K562 (cell line): ENCODE data around the gene CDC42EP3. TPM values are rescaled to one million over a fixed set of nuclear protein-coding genes. Genes with fewer than 3 reads are reported as not detected.

Experiments used
- BRD9 ChIP-seq: fragments of 450-650 bp; IDR thresholded peaks from 2 replicates; pipeline ENCODE4 v1.6.1; 2018; ENCODE audit warnings: low read depth; ENCODE audit not compliant: partially characterized antibody
- ZNF644 ChIP-seq: fragments of 200-800 bp; sonication (Bioruptor generic); IDR thresholded peaks from 2 replicates; pipeline ENCODE4 v1.6.1; 2016; ENCODE audit warnings: low read depth, missing genetic modification characterization, missing compliant biosample characterization
- ZNF668 ChIP-seq: fragments of 250-450 bp; sonication (Bioruptor Pico); IDR thresholded peaks from 2 replicates; pipeline ENCODE4 v1.8.0; 2022; ENCODE audit warnings: mild to moderate bottlenecking, inconsistent platforms
- polyA plus RNA-seq, 8 experiments: library from polyadenylated mRNA; depleted of rRNA in 4 of 8; stranded (reverse) in 5 of 8; unstranded in 3 of 8; fragments of >200 nt; fragmentation: Nextera tagmentation in 2 of 8; fragmentation: Illumina TruSeq in 1 of 8; extraction: Ambion mirVana in 2 of 8; extraction: Trizol in 1 of 8; gene quantifications; 2 replicates each; pipeline versions ENCODE4 v1.2.1 to v1.2.3, GENCODE V29; 2011 to 2014; ENCODE audit warnings: inconsistent platforms in 1 of 8, missing spikeins in 1 of 8
- total RNA-seq, 7 experiments: library from RNA; depleted of rRNA in 6 of 7; stranded (reverse); fragments of >200 nt in 6 of 7; fragmentation: Illumina TruSeq in 2 of 7; extraction: Trizol in 2 of 7; gene quantifications; 2 replicates each; pipeline versions ENCODE4 v1.2.1 to v1.2.3, GENCODE V29; 2011 to 2021; ENCODE audit warnings: low replicate concordance in 1 of 7
- TF ChIP-seq, protein P1 (sequence below): sonication (generic); formaldehyde crosslinking; IDR thresholded peaks from 2 replicates; pipeline ENCODE4 v1.9.0; 2022; ENCODE audit warnings: mild to moderate bottlenecking, missing genetic modification reagents
- TF ChIP-seq, protein P2 (sequence below): fragments of 250-450 bp; sonication (Bioruptor Pico); IDR thresholded peaks from 2 replicates; pipeline ENCODE4 v1.5.1; 2021; ENCODE audit warnings: mild to moderate bottlenecking
- TF ChIP-seq, protein P3 (sequence below): IDR thresholded peaks from 3 replicates; pipeline ENCODE4 v1.6.1; 2011; ENCODE audit warnings: borderline replicate concordance, mild to moderate bottlenecking, moderate library complexity; ENCODE audit not compliant: insufficient read length; ENCODE audit errors: extremely low read depth

Gene CDC42EP3
- total and polyA plus RNA-seq, 9 of the 15 experiments (the other 6 are each of a cell fraction or from before 2014, with no cell fraction given), result 0.72 to 6.4 (median 2.0) TPM

DNA sequence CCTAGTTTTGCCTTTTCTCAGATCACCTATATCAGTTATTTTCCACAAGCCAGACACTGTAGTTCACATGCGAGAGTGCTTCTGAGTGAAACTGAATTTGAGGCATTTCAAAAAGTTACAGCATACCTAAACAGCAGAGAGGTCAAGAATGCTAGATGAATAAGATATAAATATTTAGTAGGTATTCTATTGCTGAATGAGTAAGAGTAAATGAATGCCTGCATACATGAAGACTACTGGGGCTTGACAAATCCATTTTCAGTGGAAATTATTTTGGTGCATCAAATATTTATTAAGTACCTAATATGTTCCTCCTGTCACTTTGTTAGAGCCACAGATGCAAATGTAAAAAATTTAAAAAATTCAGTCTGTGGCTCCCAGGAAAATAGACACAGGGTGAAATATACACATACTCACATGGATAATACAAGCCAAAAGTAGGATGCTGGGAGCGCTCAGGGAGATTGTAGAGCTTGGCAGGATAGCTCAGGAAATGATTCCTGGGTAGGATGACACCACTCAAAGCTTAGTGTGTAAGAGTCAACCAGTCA is 27.6 kb upstream of the CDC42EP3 start (continued):
- TF ChIP-seq, protein P1, sequence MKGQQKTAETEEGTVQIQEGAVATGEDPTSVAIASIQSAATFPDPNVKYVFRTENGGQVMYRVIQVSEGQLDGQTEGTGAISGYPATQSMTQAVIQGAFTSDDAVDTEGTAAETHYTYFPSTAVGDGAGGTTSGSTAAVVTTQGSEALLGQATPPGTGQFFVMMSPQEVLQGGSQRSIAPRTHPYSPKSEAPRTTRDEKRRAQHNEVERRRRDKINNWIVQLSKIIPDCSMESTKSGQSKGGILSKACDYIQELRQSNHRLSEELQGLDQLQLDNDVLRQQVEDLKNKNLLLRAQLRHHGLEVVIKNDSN (CRISPR knock-in tag), result no peak
- no peak for TF ChIP-seq BRD9
- no peak for TF ChIP-seq ZNF668 (CRISPR knock-in tag)
- TF ChIP-seq, protein P2, sequence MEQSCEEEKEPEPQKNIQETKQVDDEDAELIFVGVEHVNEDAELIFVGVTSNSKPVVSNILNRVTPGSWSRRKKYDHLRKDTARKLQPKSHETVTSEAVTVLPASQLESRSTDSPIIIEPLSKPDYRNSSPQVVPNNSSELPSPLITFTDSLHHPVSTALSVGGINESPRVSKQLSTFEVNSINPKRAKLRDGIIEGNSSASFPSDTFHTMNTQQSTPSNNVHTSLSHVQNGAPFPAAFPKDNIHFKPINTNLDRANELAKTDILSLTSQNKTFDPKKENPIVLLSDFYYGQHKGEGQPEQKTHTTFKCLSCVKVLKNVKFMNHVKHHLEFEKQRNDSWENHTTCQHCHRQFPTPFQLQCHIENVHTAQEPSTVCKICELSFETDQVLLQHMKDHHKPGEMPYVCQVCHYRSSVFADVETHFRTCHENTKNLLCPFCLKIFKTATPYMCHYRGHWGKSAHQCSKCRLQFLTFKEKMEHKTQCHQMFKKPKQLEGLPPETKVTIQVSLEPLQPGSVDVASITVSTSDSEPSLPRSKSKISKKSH (CRISPR knock-in tag), result no peak
- no peak for TF ChIP-seq ZNF644 (tag)
- TF ChIP-seq, protein P3, sequence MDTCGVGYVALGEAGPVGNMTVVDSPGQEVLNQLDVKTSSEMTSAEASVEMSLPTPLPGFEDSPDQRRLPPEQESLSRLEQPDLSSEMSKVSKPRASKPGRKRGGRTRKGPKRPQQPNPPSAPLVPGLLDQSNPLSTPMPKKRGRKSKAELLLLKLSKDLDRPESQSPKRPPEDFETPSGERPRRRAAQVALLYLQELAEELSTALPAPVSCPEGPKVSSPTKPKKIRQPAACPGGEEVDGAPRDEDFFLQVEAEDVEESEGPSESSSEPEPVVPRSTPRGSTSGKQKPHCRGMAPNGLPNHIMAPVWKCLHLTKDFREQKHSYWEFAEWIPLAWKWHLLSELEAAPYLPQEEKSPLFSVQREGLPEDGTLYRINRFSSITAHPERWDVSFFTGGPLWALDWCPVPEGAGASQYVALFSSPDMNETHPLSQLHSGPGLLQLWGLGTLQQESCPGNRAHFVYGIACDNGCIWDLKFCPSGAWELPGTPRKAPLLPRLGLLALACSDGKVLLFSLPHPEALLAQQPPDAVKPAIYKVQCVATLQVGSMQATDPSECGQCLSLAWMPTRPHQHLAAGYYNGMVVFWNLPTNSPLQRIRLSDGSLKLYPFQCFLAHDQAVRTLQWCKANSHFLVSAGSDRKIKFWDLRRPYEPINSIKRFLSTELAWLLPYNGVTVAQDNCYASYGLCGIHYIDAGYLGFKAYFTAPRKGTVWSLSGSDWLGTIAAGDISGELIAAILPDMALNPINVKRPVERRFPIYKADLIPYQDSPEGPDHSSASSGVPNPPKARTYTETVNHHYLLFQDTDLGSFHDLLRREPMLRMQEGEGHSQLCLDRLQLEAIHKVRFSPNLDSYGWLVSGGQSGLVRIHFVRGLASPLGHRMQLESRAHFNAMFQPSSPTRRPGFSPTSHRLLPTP, result no peak
